Nephron progenitor cell (in vitro differentiated cells): Measurements from ENCODE around the gene CENPN.

Source experiments
- DNase-seq: peaks from one replicate; pipeline ENCODE4 v3.0.0; 2021
- H3K27ac Mint-ChIP-seq: 2 replicates; pipeline ENCODE4 v1.8.0; 2021; ENCODE audit warnings: mild to moderate bottlenecking, moderate library complexity, mixed read lengths
- H3K27me3 Mint-ChIP-seq: 2 replicates; pipeline ENCODE4 v1.8.0; 2021; ENCODE audit warnings: mild to moderate bottlenecking, low read depth, mixed read lengths; ENCODE audit not compliant: poor library complexity
- H3K36me3 Mint-ChIP-seq: 2 replicates; pipeline ENCODE4 v1.8.0; 2021; ENCODE audit warnings: low read depth, mixed read lengths
- H3K4me1 Mint-ChIP-seq: 2 replicates; pipeline ENCODE4 v1.8.0; 2021; ENCODE audit warnings: mixed read lengths
- H3K4me3 Mint-ChIP-seq: 2 replicates; pipeline ENCODE4 v1.8.0; 2021; ENCODE audit warnings: mild to moderate bottlenecking, moderate library complexity, mixed read lengths
- H3K9me3 Mint-ChIP-seq: 2 replicates; pipeline ENCODE4 v1.8.0; 2021; ENCODE audit warnings: mild to moderate bottlenecking, moderate library complexity, mixed read lengths
- TF ChIP-seq, protein P1 (sequence below): fragments of 200-600 bp; sonication (generic); IDR thresholded peaks from 2 replicates; pipeline ENCODE4 v1.5.0; 2021; ENCODE audit warnings: antibody characterized with exemption

Gene CENPN

DNA sequence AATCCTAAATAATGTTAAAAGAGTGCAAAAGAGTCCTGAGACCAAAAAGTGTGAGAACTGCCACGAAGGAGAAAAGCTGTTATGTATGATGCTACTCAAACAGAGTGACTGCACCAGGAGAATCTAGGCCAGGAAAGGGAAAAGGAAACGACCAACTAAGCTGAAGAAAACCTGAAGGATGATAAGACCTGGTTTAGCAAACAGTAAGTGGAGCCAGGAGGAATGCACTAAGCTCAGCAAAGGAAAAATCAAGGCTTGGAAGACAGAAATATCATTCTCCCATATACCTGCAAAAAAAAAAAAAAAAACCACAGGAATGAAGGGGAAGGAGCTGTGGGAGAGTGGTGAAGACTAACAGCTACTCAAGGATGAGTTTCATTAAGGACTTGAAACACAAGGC, 21.4 kb upstream of the CENPN start:
- no peak for DNase-seq
- no peaks in the 10 kb centered on the region for H3K27me3 Mint-ChIP-seq
- H3K4me3 Mint-ChIP-seq: no peak overlapping the region
- H3K27ac Mint-ChIP-seq: peak overlapping the region; percentile 77
- peaks cover 17% of the 10 kb centered on the region for H3K36me3 Mint-ChIP-seq
- TF ChIP-seq, protein P1, sequence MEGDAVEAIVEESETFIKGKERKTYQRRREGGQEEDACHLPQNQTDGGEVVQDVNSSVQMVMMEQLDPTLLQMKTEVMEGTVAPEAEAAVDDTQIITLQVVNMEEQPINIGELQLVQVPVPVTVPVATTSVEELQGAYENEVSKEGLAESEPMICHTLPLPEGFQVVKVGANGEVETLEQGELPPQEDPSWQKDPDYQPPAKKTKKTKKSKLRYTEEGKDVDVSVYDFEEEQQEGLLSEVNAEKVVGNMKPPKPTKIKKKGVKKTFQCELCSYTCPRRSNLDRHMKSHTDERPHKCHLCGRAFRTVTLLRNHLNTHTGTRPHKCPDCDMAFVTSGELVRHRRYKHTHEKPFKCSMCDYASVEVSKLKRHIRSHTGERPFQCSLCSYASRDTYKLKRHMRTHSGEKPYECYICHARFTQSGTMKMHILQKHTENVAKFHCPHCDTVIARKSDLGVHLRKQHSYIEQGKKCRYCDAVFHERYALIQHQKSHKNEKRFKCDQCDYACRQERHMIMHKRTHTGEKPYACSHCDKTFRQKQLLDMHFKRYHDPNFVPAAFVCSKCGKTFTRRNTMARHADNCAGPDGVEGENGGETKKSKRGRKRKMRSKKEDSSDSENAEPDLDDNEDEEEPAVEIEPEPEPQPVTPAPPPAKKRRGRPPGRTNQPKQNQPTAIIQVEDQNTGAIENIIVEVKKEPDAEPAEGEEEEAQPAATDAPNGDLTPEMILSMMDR: no peak
- peaks cover 44% of the 10 kb centered on the region for H3K4me1 Mint-ChIP-seq
- no peaks in the 10 kb centered on the region for H3K9me3 Mint-ChIP-seq

DNA sequence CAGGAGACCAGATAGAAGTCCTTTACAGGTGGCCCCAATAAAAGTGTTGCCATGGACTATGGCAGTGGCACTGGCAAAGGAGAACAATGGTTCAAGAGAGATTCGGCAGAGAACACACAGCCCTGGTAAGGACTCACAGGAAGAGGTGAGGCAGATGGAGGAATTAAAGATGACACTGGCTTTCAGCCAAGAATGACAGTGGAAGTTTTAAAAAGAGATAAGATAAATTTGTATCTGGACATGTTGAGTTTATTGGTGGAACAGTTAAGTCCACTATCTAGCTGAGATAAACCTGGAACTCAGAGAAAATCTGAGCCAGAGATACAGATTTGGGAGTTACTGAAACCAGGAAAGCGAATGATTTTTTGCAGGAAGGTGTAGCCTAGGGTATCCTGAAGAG, 20.5 kb upstream of the CENPN start:
- Mint-ChIP-seq H3K4me1 (peaks cover 51% of the 10 kb centered on the region), H3K9me3 (no peaks in the 10 kb centered on the region), H3K4me3 (no peak overlapping the region), H3K27me3 (no peaks in the 10 kb centered on the region), H3K27ac (no peak overlapping the region), H3K36me3 (peaks cover 18% of the 10 kb centered on the region)
- DNase-seq: no peak
- TF ChIP-seq, protein P1: no peak

DNA sequence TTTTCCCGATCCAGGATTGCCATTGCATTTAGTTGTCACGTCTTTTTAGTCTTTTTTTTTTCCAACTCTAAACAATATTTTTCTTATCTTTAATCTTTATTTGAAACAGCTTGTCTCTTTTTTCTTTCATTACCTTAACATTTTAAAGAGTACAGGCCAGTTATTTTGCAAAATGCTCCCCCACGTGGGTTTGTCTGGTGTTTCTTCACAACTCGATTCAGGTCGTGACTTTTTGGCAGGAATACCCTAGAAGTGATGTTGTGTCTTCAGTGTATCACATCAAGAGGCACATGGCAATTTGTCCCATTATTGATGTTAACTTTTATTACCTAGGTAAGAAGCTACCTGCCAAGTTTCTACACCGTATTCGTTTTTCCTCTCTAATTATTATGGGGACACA, 18.3 kb upstream of the CENPN start:
- H3K27ac Mint-ChIP-seq: no peak overlapping the region
- H3K36me3 Mint-ChIP-seq: peaks cover 15% of the 10 kb centered on the region
- TF ChIP-seq, protein P1: no peak
- H3K4me1 Mint-ChIP-seq: peaks cover 63% of the 10 kb centered on the region
- no peak overlapping the region for H3K4me3 Mint-ChIP-seq
- H3K27me3 Mint-ChIP-seq: no peaks in the 10 kb centered on the region
- H3K9me3 Mint-ChIP-seq: no peaks in the 10 kb centered on the region
- no peak for DNase-seq

DNA sequence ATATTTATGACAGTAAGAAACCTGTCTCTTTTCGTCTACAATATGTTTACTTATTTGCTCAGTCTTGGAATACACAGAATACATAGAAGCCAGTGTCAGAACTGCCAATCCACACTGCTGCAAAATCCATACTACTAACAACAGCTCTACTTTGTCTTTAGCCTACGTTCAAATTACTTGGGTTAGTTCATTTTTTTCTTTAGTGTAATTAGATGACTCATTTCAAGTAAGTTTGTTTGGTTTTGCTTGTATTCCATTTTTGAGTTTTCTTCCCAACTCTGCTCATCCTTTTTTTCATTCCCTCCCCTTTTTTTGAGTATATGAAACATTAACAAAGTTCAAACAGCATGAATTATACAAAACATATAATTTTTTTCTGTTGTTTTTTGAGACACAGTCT, 17.2 kb upstream of the CENPN start:
- no peaks in the 10 kb centered on the region for H3K27me3 Mint-ChIP-seq
- no peak for DNase-seq

DNA sequence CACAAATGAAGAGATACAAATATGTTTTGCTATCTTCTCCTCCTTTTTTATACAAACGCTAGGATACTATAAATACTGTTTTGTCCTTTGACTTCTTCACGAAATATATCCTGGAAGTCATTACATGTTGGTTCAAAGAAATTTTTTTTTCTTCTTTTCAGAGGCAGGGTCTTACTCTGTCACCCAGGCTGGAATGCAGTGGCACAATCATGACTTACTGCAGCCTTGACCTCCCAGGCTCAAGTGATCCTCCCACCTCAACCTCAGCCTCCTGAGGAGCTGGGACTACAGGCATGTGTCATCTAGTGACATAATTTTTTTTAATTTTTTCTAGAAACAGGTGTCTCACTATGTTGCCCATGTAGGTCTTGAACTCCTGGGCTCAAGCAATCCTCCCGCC, 16.4 kb upstream of the CENPN start:
- Mint-ChIP-seq H3K4me3 (no peak overlapping the region), H3K27me3 (no peaks in the 10 kb centered on the region), H3K36me3 (peaks cover 29% of the 10 kb centered on the region), H3K4me1 (peaks cover 59% of the 10 kb centered on the region), H3K27ac (peak overlapping the region; percentile 79), H3K9me3 (no peaks in the 10 kb centered on the region)
- TF ChIP-seq, protein P1: no peak
- DNase-seq: no peak

More for the DNA sequence above, 17.2 kb upstream of the CENPN start:
- TF ChIP-seq, protein P1: no peak
- Mint-ChIP-seq H3K9me3 (no peaks in the 10 kb centered on the region), H3K4me1 (peaks cover 61% of the 10 kb centered on the region), H3K36me3 (peaks cover 24% of the 10 kb centered on the region), H3K27ac (no peak overlapping the region), H3K4me3 (no peak overlapping the region)

DNA sequence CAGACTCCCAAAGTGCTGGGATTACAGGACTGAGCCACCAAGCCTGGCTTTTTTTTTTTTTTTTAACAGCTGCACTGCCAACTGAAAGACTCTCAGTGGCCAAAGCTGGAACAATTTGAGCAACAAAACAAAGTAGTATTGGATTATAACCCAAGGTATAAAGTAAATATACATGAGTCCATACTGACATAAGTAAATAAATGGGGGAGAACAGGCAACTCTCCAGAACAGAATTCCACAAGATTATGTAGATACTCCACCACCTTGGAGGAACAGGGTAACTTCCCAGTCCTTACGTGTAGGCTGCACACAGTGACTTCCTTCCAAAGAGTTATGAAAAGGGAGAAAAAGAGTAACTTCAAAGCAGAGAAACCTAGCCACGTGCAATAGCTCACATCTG, 16.0 kb upstream of the CENPN start:
- Mint-ChIP-seq H3K27me3 (no peaks in the 10 kb centered on the region), H3K36me3 (peaks cover 33% of the 10 kb centered on the region), H3K4me1 (peaks cover 58% of the 10 kb centered on the region), H3K9me3 (no peaks in the 10 kb centered on the region), H3K4me3 (no peak overlapping the region), H3K27ac (no peak overlapping the region)
- TF ChIP-seq, protein P1: no peak
- DNase-seq: no peak
